Small intestine (tissue), 7 donors: ENCODE data around the gene XYLT1. TPM values are rescaled to one million over a fixed set of nuclear protein-coding genes. Genes with fewer than 3 reads are reported as not detected.

Experiments used
- DNase-seq, 2 donors: peaks; one replicate each; pipeline versions ENCODE4 v3.0.0 to v3.0.0-alpha.2; 2013
- FAIRE-seq: peaks from 2 replicates; lab custom pipeline; 2012; peaks lifted over from hg19 to GRCh38; lab: Jason Lieb, UNC
- H3K27ac ChIP-seq, 3 donors: one replicate each; pipeline ENCODE4 v1.5.1; 2013; ENCODE audit warnings: low read length in 2 of 3, mild to moderate bottlenecking in 2 of 3, control low read depth in 1 of 3, inconsistent platforms in 1 of 3, low read depth in 1 of 3, moderate library complexity in 1 of 3
- H3K27me3 ChIP-seq, 3 donors: one replicate each; pipeline ENCODE4 v1.6.1; 2013; ENCODE audit warnings: low read length in 3 of 3, inconsistent platforms in 1 of 3; ENCODE audit not compliant: control insufficient read depth in 3 of 3, insufficient read depth in 3 of 3
- H3K36me3 ChIP-seq, 3 donors: one replicate each; pipeline ENCODE4 v1.6.1; 2013; ENCODE audit warnings: low read length in 3 of 3, inconsistent platforms in 1 of 3, low read depth in 1 of 3, mild to moderate bottlenecking in 1 of 3, moderate library complexity in 1 of 3; ENCODE audit not compliant: control insufficient read depth in 3 of 3, insufficient read depth in 2 of 3
- H3K4me1 ChIP-seq, 3 donors: one replicate each; pipeline ENCODE4 v1.6.1; 2013; ENCODE audit warnings: low read length in 2 of 3, inconsistent platforms in 1 of 3, low read depth in 1 of 3, mild to moderate bottlenecking in 1 of 3, moderate library complexity in 1 of 3; ENCODE audit not compliant: control insufficient read depth in 3 of 3, insufficient read depth in 2 of 3
- H3K4me3 ChIP-seq, 3 donors: one replicate each; pipeline ENCODE4 v1.5.1; 2013; ENCODE audit warnings: low read length in 3 of 3, control low read depth in 1 of 3, inconsistent platforms in 1 of 3, low read depth in 1 of 3, mild to moderate bottlenecking in 1 of 3, moderate library complexity in 1 of 3
- H3K9me3 ChIP-seq, 2 donors: one replicate each; pipeline ENCODE4 v1.6.1; 2013; ENCODE audit warnings: low read depth in 1 of 2, low read length in 1 of 2; ENCODE audit not compliant: control insufficient read depth in 2 of 2, insufficient read depth in 1 of 2
- WGBS, 3 donors: extraction: QIAGEN DNeasy Blood & Tissue Kit; methylation state at CpG; one replicate each; pipeline ENCODE4 v1.1.7; 2013; 5-methylcytosine and 5-hydroxymethylcytosine counted together
- polyA plus RNA-seq, 4 donors: library from polyadenylated mRNA; stranded (reverse) in 3 of 4; unstranded in 1 of 4; fragments of 200-250 nt in 3 of 4; fragments of 120-200 nt in 1 of 4; gene quantifications; one replicate each; pipeline versions ENCODE4 v1.2.1 to v1.2.3, GENCODE V29; 2013
- donor health status: healthy with polysubstance abuse.
- donor health status: control.
- donor health status: control.
- donor health status: Bipolar disorder and iron deficiency.
- donor health status: healthy.

XYLT1 gene
- polyA plus RNA-seq, 4 donors = 1.9 to 11.2 (median 4.1) TPM

GRCh38 chr16:17313793-17314547 lies 156.8 kb downstream of the XYLT1 start:
- peak overlapping the region in 2 of 3 donors; percentile 3 to 60 for H3K27ac ChIP-seq
- 70 to 86% (median 85%) methylated on average over 7 of the region's 7 CpGs for WGBS, 3 donors
- no peaks in the 10 kb centered on the region for H3K36me3 ChIP-seq
- no peak for FAIRE-seq
- peaks cover 0 to 4% (median 3%) of the 10 kb centered on the region in 3 donors for H3K4me1 ChIP-seq
- no peak overlapping the region for H3K4me3 ChIP-seq
- DNase-seq = no peak
- peaks cover 0 to 2% of the 10 kb centered on the region in 2 donors for H3K9me3 ChIP-seq
- no peaks in the 10 kb centered on the region for H3K27me3 ChIP-seq

- DNase-seq (no peak), FAIRE-seq (no peak)
- H3K27ac ChIP-seq = peak overlapping the region in 2 of 3 donors; percentile 66 to 79
- H3K27me3 ChIP-seq = no peaks in the 10 kb centered on the region
- H3K4me3 ChIP-seq = no peak overlapping the region
- WGBS, 3 donors = 43 to 55% (median 46%) methylated on average over 4 of the region's 4 CpGs
- peaks cover 0 to 5% (median 4%) of the 10 kb centered on the region in 3 donors for H3K4me1 ChIP-seq
- no peaks in the 10 kb centered on the region for H3K36me3 ChIP-seq
- peaks cover 0 to 2% of the 10 kb centered on the region in 2 donors for H3K9me3 ChIP-seq
Observed at GRCh38 chr16:17313085-17313611, 157.6 kb downstream of the XYLT1 start.

- Histone ChIP-seq H3K9me3 (peaks cover 0 to 2% of the 10 kb centered on the region in 2 donors), H3K27me3 (no peaks in the 10 kb centered on the region), H3K27ac (peak overlapping the region in 2 of 3 donors; percentile 66 to 79), H3K36me3 (no peaks in the 10 kb centered on the region), H3K4me3 (no peak overlapping the region), H3K4me1 (peaks cover 6 to 11% (median 8%) of the 10 kb centered on the region in 3 donors)
- FAIRE-seq = no peak
- DNase-seq = peak; percentile 38 to 91
- 36 to 68% (median 45%) methylated on average over 8 of the region's 8 CpGs for whole genome bisulfite sequencing, 3 donors
Observed at GRCh38 chr16:17312094-17312710, 158.6 kb downstream of the XYLT1 start.

GRCh38 chr16:17311333-17312093 lies 159.2 kb downstream of the XYLT1 start:
- Histone ChIP-seq H3K27me3 (no peaks in the 10 kb centered on the region), H3K27ac (peak overlapping the region in 1 of 3 donors; percentile 66), H3K9me3 (peaks cover 0 to 2% of the 10 kb centered on the region in 2 donors), H3K36me3 (no peaks in the 10 kb centered on the region), H3K4me1 (peaks cover 6 to 11% (median 8%) of the 10 kb centered on the region in 3 donors), H3K4me3 (no peak overlapping the region)
- FAIRE-seq (no peak), DNase-seq (no peak)
- WGBS, 3 donors = 65 to 86% (median 74%) methylated on average over 9 of the region's 9 CpGs

GRCh38 chr16:17309510-17309909 lies 161.2 kb downstream of the XYLT1 start:
- no peak for DNase-seq
- Histone ChIP-seq H3K27me3 (no peaks in the 10 kb centered on the region), H3K9me3 (no peaks in the 10 kb centered on the region), H3K36me3 (no peaks in the 10 kb centered on the region), H3K27ac (no peak overlapping the region), H3K4me1 (peaks cover 11 to 14% (median 12%) of the 10 kb centered on the region in 3 donors), H3K4me3 (no peak overlapping the region)
- WGBS, 3 donors = 94 to 95% (median 94%) methylated on average over 3 of the region's 3 CpGs
- FAIRE-seq = no peak

GRCh38 chr16:17308186-17308585 lies 162.6 kb downstream of the XYLT1 start:
- WGBS, 3 donors = 62 to 85% (median 68%) methylated on average over 2 of the region's 2 CpGs
- peaks cover 12 to 26% (median 16%) of the 10 kb centered on the region in 3 donors for H3K4me1 ChIP-seq
- H3K27ac ChIP-seq = peak overlapping the region in 1 of 3 donors; percentile 8
- no peak overlapping the region for H3K4me3 ChIP-seq
- no peaks in the 10 kb centered on the region for H3K27me3 ChIP-seq
- H3K36me3 ChIP-seq = no peaks in the 10 kb centered on the region
- H3K9me3 ChIP-seq = no peaks in the 10 kb centered on the region
- no peak for FAIRE-seq
- DNase-seq = peak; percentile 36 to 52

- no peaks in the 10 kb centered on the region for H3K36me3 ChIP-seq
- H3K27me3 ChIP-seq = no peaks in the 10 kb centered on the region
- peaks cover 15 to 23% (median 21%) of the 10 kb centered on the region in 3 donors for H3K4me1 ChIP-seq
- FAIRE-seq (no peak), DNase-seq (no peak)
- no peaks in the 10 kb centered on the region for H3K9me3 ChIP-seq
- WGBS, 3 donors = 15 to 68% (median 26%) methylated on average over 1 of the region's 1 CpG
- H3K27ac ChIP-seq = no peak overlapping the region
- H3K4me3 ChIP-seq = no peak overlapping the region
Observed at GRCh38 chr16:17307504-17307903, 163.3 kb downstream of the XYLT1 start.

- H3K4me1 ChIP-seq = peaks cover 17 to 23% (median 21%) of the 10 kb centered on the region in 3 donors
- FAIRE-seq = no peak
- H3K27ac ChIP-seq = no peak overlapping the region
- no peak overlapping the region for H3K4me3 ChIP-seq
- WGBS, 3 donors = 78 to 88% (median 88%) methylated on average over 3 of the region's 3 CpGs
- no peaks in the 10 kb centered on the region for H3K27me3 ChIP-seq
- H3K9me3 ChIP-seq = no peaks in the 10 kb centered on the region
- no peak for DNase-seq
- H3K36me3 ChIP-seq = no peaks in the 10 kb centered on the region
Observed at GRCh38 chr16:17306745-17307144, 164.0 kb downstream of the XYLT1 start.
